HG03575 (cell line): Measurements from ENCODE around the gene EXOC6B.

Experiments used
- ATAC-seq: cut with Tn5 transposase; IDR thresholded peaks from one replicate; pipeline ENCODE4 v1.9.1; 2021; ENCODE audit not compliant: unreplicated experiment, insufficient number of reproducible peaks, low FRiP score; ENCODE audit errors: extremely low read depth

Gene EXOC6B

GRCh38 chr2:72800492-72800891, 25.3 kb downstream of the EXOC6B start:
- ATAC-seq = no peak

GRCh38 chr2:72797740-72798139, 28.1 kb downstream of the EXOC6B start:
- ATAC-seq = no peak

GRCh38 chr2:72796766-72797165, 29.1 kb downstream of the EXOC6B start:
- ATAC-seq = no peak

- no peak for ATAC-seq
These were observed 31.3 kb downstream of the EXOC6B start for GRCh38 chr2:72794572-72794971.

GRCh38 chr2:72793798-72794440, 31.9 kb downstream of the EXOC6B start:
- ATAC-seq = no peak

GRCh38 chr2:72789241-72789640, 36.6 kb downstream of the EXOC6B start:
- no peak for ATAC-seq

GRCh38 chr2:72788756-72789155, 37.1 kb downstream of the EXOC6B start:
- ATAC-seq = no peak

GRCh38 chr2:72785517-72785916, 40.3 kb downstream of the EXOC6B start:
- ATAC-seq = no peak

- ATAC-seq = no peak
These were observed 43.3 kb downstream of the EXOC6B start for GRCh38 chr2:72782520-72782919.

GRCh38 chr2:72781480-72781879, 44.4 kb downstream of the EXOC6B start:
- ATAC-seq = no peak

GRCh38 chr2:72780477-72780876, 45.4 kb downstream of the EXOC6B start:
- no peak for ATAC-seq

- no peak for ATAC-seq
These were observed 46.3 kb downstream of the EXOC6B start for GRCh38 chr2:72779495-72779894.

- ATAC-seq = no peak
These were observed 47.4 kb downstream of the EXOC6B start for GRCh38 chr2:72778410-72778809.

GRCh38 chr2:72770879-72771461, 54.9 kb downstream of the EXOC6B start:
- ATAC-seq = no peak

- no peak for ATAC-seq
These were observed 59.7 kb downstream of the EXOC6B start for GRCh38 chr2:72765997-72766609.

GRCh38 chr2:72762276-72762675, 63.6 kb downstream of the EXOC6B start:
- no peak for ATAC-seq

- no peak for ATAC-seq
These were observed 66.1 kb downstream of the EXOC6B start for GRCh38 chr2:72759755-72760154.

- no peak for ATAC-seq
These were observed 68.6 kb downstream of the EXOC6B start for GRCh38 chr2:72757177-72757775.

- no peak for ATAC-seq
These were observed 70.0 kb downstream of the EXOC6B start for GRCh38 chr2:72755647-72756423.
